Heart right ventricle (tissue), 16 donors: ENCODE data around the gene TSC1. TPM values are rescaled to one million over a fixed set of nuclear protein-coding genes. Genes with fewer than 3 reads are reported as not detected.

Experiments used
- ATAC-seq, 8 donors: fragments of 200-7000 bp; cut with Tn5 transposase; one replicate each; pipeline ENCODE4 v1.9.1; 2020; ENCODE audit warnings: mild to moderate bottlenecking in 8 of 8, moderate library complexity in 8 of 8, moderate number of reproducible peaks in 1 of 8
- DNase-seq, 2 donors: peaks; one replicate each; pipeline ENCODE4 v3.0.0-alpha.2; 2020
- H3K27ac ChIP-seq, 10 donors: fragments of 200-600 bp; sonication (generic) in 2 of 10; one replicate each; pipeline versions ENCODE4 v1.5.0 to v1.8.0; 2020 to 2022; ENCODE audit warnings: mild to moderate bottlenecking in 3 of 10
- H3K27me3 ChIP-seq, 7 donors: fragments of 200-600 bp; one replicate each; pipeline ENCODE4 v1.8.0; 2021 to 2022; ENCODE audit warnings: mild to moderate bottlenecking in 2 of 7
- H3K36me3 ChIP-seq, 9 donors: fragments of 200-600 bp; sonication (generic) in 1 of 9; one replicate each; pipeline versions ENCODE4 v1.5.0 to v1.8.0; 2020 to 2022; ENCODE audit warnings: mild to moderate bottlenecking in 2 of 9
- H3K4me1 ChIP-seq, 9 donors: fragments of 200-600 bp; sonication (generic) in 1 of 9; one replicate each; pipeline versions ENCODE4 v1.5.0 to v1.8.0; 2020 to 2022; ENCODE audit warnings: mild to moderate bottlenecking in 4 of 9
- H3K4me3 ChIP-seq, 10 donors: fragments of 200-600 bp; sonication (generic) in 2 of 10; one replicate each; pipeline versions ENCODE4 v1.5.0 to v1.8.0; 2020 to 2022; ENCODE audit warnings: mild to moderate bottlenecking in 7 of 10, moderate library complexity in 2 of 10
- H3K9me3 ChIP-seq, 11 donors: fragments of 200-600 bp in 10 of 11; sonication (generic) in 2 of 11; one replicate each; pipeline versions ENCODE4 v1.5.0 to v1.8.0; 2013 to 2022; ENCODE audit warnings: mild to moderate bottlenecking in 2 of 11, control low read depth in 1 of 11, moderate library complexity in 1 of 11
- WGBS, 2 donors: extraction: QIAGEN DNeasy Blood & Tissue Kit; methylation state at CpG; one replicate each; pipeline ENCODE4 v1.1.7; 2013; ENCODE audit warnings: inconsistent platforms in 1 of 2; 5-methylcytosine and 5-hydroxymethylcytosine counted together
- intact Hi-C, 10 donors: fragments of 100-400 bp; cut with DNase I; formaldehyde crosslinking; loops; one replicate each; pipeline versions ENCODE4 v1.11.1 to v1.14.2; 2022
- polyA plus RNA-seq, 2 donors: library from polyadenylated mRNA; stranded (reverse); fragments of 200-250 nt; gene quantifications; one replicate each; pipeline ENCODE4 v1.2.3, GENCODE V29; 2013
- total RNA-seq, 10 donors: library from RNA; stranded (reverse); fragmentation: NEBNext Ultra II Directional in 3 of 10; extraction: Animal tissue kit (Norgen Biotek cat#: 25700) in 3 of 10; gene quantifications; one replicate each; pipeline versions ENCODE4 v1.2.1 to v1.2.4, GENCODE V29; 2021 to 2023
- TF ChIP-seq, protein P1 (sequence below), 9 donors: fragments of 200-600 bp; sonication (generic) in 2 of 9; IDR thresholded peaks; one replicate each; pipeline versions ENCODE4 v1.5.0 to v1.8.0; 2021 to 2022; ENCODE audit warnings: antibody characterized with exemption in 9 of 9, mild to moderate bottlenecking in 5 of 9, moderate library complexity in 1 of 9
- donor health status: Arrhythmogenic right ventricular cardiomyopathy.
- donor health status: ischemic (EF 13 %, LVEDD 7.1; RV severe dilation, severe dysfunction).
- donor health status: healthy with polysubstance abuse.
- donor health status: DM: no; HTN: yes; CAD: no.
- donor health status: DM: no; HTN: no; CAD: no.
- donor health status: ischemic (EF 25% LVEDD 6.9; RV normal size, moderate dysfunction).
- donor health status: ischemic (EF 25% LVEDD 5.7; RV mildly dilated, moderate dysfunction).
- donor health status: healthy.
- donor health status: DM: yes; HTN: yes; CAD: no.
- donor health status: Ischemic cardiomyopathy.
- donor health status: ischemic (EF 35%, LVEDD 5.7; RV mildly dilated, moderate dysfunction).
- donor health status: nonischemic (EF 11% LVEDD 7.7; RV severe dilation, severe dysfunction).
- donor health status: DM: yes; HTN: yes; CAD: no.
- donor health status: PGD.
- donor health status: ischemic (EF 29% LVEDD 5.4; RV normal size, mild dysfunction).
- donor health status: nonischemic (EF 23%, LVEDD 6.1; RV moderate dilation, normal function).

The TSC1 gene
- total and polyA plus RNA-seq, 12 donors = 7.7 to 72.9 (median 51.2) TPM

DNA sequence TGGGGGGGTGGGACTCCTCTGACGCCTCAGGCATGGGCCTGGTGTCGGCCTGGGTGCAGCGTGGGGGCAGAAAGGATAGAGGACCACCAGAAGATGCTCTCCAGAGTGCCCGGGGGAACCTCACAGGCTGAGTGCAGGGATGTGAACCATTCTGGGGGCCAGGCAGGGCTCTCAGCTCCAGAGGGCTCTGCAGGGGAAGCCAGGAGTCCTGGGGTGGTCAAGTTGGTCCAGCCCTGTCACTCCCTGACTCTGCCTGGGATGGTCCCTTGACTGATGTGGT lies 40.6 kb upstream of the TSC1 start:
- Histone ChIP-seq H3K9me3 (no peaks in the 10 kb centered on the region), H3K36me3 (no peaks in the 10 kb centered on the region), H3K4me3 (no peak overlapping the region), H3K27me3 (peaks cover 4 to 65% (median 46%) of the 10 kb centered on the region in 7 donors), H3K4me1 (peaks cover 0 to 7% (median 6%) of the 10 kb centered on the region in 9 donors), H3K27ac (no peak overlapping the region)
- no peak for DNase-seq
- intact Hi-C loops = no loop called here
- no peak for ATAC-seq
- WGBS, 2 donors = 45 to 47% methylated on average over 4 of the region's 4 CpGs
- TF ChIP-seq, protein P1, sequence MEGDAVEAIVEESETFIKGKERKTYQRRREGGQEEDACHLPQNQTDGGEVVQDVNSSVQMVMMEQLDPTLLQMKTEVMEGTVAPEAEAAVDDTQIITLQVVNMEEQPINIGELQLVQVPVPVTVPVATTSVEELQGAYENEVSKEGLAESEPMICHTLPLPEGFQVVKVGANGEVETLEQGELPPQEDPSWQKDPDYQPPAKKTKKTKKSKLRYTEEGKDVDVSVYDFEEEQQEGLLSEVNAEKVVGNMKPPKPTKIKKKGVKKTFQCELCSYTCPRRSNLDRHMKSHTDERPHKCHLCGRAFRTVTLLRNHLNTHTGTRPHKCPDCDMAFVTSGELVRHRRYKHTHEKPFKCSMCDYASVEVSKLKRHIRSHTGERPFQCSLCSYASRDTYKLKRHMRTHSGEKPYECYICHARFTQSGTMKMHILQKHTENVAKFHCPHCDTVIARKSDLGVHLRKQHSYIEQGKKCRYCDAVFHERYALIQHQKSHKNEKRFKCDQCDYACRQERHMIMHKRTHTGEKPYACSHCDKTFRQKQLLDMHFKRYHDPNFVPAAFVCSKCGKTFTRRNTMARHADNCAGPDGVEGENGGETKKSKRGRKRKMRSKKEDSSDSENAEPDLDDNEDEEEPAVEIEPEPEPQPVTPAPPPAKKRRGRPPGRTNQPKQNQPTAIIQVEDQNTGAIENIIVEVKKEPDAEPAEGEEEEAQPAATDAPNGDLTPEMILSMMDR (IDR thresholded peaks at IDR 0.05) = no peak

DNA sequence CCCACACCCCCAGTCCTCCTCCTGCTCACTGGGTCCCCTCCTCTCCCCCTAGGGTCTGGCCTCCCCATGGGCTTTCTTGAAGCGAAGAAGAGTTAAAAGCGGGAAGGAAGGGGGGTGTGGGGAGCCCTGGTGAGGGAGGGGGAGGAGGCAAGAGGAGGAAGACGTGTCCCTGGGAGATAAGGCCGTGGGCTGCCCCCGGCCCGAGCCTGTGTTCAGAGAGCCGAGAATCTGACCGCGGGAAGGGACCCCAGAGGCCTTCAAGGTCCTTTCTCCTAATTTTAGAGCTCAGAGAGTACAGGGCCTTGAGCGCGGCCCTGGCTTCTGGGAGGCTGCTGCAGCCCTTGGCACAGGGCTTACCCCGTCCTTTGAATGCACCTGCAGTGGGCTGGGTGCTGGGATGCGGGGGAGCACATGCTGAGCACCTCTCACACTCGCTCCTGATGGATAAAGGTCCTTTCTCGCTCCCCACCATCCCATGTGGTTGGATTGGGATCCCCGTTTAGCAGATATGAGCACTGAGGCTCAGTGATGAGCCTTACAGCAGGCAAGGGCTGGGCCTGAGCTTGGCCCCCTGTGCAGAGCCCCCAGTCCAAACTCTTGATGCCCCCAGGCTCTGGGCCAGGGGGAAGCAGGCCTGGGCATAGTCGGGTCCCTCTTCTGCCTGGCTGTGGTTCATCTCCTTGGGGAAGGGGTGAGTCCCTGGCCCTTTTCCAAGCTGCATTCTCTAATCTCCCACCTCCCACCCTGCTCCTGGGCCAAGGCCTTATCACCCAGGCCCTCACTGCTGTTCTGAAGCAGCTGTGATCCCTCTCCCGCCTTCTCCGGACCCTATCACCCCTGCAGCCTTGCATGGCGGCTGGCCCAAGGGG lies 40.0 kb upstream of the TSC1 start:
- peaks cover 4 to 71% (median 52%) of the 10 kb centered on the region in 7 donors for H3K27me3 ChIP-seq
- intact Hi-C loops = no loop called here
- peak in 1 of 8 donors; percentile 8 for ATAC-seq

GRCh38 chr9:132983491-132984201 lies 39.2 kb upstream of the TSC1 start:
- TF ChIP-seq, protein P1 (IDR thresholded peaks at IDR 0.05) = no peak
- Histone ChIP-seq H3K27ac (no peak overlapping the region), H3K4me3 (no peak overlapping the region), H3K9me3 (no peaks in the 10 kb centered on the region), H3K4me1 (peaks cover 0 to 9% (median 6%) of the 10 kb centered on the region in 9 donors), H3K27me3 (peaks cover 4 to 75% (median 59%) of the 10 kb centered on the region in 7 donors), H3K36me3 (no peaks in the 10 kb centered on the region)
- ATAC-seq (no peak), DNase-seq (no peak)
- intact Hi-C loops = no loop called here
- 83 to 84% methylated on average over 11 of the region's 11 CpGs for WGBS, 2 donors

More for the DNA sequence above, 40.0 kb upstream of the TSC1 start:
- no peaks in the 10 kb centered on the region for H3K36me3 ChIP-seq
- H3K27ac ChIP-seq = no peak overlapping the region
- no peak for DNase-seq
- H3K4me1 ChIP-seq = peaks cover 0 to 7% (median 6%) of the 10 kb centered on the region in 9 donors
- TF ChIP-seq, protein P1 (IDR thresholded peaks at IDR 0.05) = no peak
- H3K9me3 ChIP-seq = no peaks in the 10 kb centered on the region
- H3K4me3 ChIP-seq = no peak overlapping the region
- 40 to 55% methylated on average over 20 of the region's 20 CpGs for WGBS, 2 donors

DNA sequence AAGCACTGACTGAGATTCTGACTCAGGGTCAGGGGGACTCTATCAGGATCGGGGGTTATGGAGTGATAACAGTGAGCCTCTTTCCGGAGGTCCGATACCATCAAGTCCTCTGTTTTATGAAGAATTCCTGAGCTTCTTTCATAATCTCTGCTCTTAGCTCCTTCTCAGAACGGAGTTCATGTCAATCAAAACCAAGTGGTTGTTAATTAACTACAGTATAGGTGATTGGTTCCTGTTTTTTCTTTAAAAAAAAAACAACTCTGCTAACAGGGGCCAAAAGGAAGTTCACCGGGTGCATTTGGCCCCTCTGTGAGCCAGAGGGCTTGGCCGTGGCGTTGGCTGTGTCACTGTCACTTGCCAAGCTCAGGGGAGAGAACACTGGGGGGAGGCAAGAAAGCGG lies 38.0 kb upstream of the TSC1 start:
- Histone ChIP-seq H3K9me3 (no peaks in the 10 kb centered on the region), H3K4me1 (peaks cover 0 to 12% (median 6%) of the 10 kb centered on the region in 9 donors), H3K4me3 (no peak overlapping the region), H3K36me3 (no peaks in the 10 kb centered on the region), H3K27ac (peak overlapping the region in 1 of 10 donors; percentile 14), H3K27me3 (peaks cover 4 to 85% (median 71%) of the 10 kb centered on the region in 7 donors)
- WGBS, 2 donors = 51 to 52% methylated on average over 8 of the region's 8 CpGs
- TF ChIP-seq, protein P1 (IDR thresholded peaks at IDR 0.05) = no peak
- no peak for DNase-seq
- intact Hi-C loops = no loop called here
- ATAC-seq = no peak
